ENCODE data around the gene EID1.
A peak's percentile ranks its signal among the peaks of the same experiment; 100 is the strongest.
"Not testable (repeated sequence)": the region's sequence is repeated elsewhere in the genome, so short reads cannot be mapped to it uniquely, and the experiment has no call there.

Gene EID1, protein sequence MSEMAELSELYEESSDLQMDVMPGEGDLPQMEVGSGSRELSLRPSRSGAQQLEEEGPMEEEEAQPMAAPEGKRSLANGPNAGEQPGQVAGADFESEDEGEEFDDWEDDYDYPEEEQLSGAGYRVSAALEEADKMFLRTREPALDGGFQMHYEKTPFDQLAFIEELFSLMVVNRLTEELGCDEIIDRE

DNA sequence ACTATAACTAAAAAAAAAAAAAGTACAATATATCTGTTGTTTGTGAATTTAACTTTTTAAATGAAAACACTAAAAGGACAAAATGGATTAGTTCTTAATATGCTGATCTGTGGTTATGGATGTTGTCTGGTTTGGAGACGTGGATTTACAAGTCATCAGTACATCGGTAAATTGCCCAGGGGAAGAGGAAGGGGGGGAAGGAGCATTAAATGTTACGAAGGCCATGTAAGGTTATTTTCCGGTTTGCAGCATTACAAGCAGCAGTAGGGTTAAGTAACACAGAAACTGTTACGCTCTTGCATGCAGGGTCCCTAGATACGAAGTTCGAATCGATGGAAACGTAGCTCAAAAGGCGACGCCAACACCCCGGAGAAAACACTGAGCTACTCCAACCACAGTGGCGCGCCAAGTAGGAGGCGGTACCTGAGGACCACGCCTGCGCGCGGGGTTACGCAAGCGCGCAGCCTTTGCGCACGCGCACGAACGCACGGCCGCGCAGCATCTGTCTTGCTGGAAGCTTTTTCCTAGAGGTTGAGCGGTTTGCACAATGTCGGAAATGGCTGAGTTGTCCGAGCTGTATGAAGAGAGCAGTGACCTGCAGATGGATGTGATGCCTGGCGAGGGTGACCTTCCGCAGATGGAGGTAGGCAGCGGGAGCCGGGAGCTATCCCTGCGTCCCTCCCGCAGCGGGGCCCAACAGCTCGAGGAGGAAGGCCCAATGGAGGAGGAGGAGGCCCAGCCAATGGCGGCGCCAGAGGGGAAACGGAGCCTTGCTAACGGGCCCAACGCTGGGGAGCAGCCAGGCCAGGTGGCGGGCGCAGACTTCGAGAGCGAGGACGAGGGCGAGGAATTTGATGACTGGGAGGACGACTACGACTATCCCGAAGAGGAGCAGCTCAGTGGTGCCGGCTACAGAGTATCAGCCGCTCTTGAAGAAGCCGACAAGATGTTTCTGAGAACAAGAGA lies at the start of gene EID1:
Gene EID1 (plus strand): TSS at position 505 of the 966 bp plus-strand sequence. CDS start 43 bp downstream, at position 548.
- DNase-seq (ENCODE audit: low read depth, low spot score) = peak; percentile 96

DNA sequence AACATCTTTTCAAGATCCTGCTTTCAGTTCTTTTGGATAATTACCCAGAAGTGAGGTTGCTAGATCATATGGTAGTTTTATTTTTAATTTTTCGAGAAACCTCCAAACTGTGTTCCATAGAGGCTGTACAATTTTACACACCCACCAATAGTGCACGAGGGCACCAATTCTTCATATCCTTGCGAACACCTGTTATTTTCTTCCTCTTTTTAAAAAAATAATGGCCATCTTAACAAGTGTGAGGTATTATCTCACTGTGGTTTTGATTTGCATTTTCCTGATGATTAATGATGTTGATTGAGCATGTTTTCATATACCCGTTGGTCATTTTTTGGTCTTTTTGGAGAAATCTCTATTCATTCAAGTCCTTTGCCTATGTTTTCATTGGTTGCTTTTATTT lies 49.5 kb upstream of the EID1 start:
- DNase-seq (ENCODE audit: low read depth, low spot score) = no peak

DNA sequence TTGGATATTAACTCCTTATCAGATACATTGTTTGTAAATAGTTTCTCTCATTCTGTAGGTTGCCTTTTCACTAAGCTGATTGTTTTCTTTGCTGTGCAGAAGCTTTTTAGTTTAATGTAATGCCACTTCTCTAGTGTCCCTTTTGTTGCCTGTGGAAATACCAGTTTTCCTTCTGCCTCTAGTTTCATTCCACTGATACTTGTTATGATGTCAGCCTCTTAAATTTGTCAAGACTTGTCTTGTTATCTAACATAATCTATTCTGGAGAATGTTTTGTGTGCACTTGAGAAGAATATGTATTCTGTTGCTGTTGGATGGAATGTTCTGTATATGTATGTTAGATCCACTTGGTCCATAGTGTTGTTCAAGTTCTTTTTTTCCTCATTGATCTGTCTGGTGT lies 49.0 kb upstream of the EID1 start:
- no peak for DNase-seq (ENCODE audit: low read depth, low spot score)

DNA sequence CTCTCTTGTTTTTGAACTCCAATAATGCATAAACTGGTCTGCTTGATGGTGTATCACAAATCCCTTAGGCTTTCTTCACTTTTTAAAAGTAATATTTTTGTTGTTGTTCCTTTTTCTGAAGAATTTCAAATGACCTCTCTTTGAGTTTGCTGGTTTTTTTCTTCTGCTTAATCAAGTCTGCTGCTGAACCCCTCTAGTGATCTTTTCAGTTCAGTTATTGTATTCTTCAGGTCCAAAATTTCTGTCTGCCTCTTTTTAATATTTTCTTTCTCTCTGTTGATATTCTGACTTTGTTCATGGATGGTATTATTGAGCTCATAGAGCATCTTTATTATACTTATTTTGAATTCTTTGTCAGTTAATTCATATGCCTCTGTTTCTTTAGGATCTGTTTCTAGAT lies 45.3 kb upstream of the EID1 start:
- no peak for DNase-seq (ENCODE audit: low read depth, low spot score)

DNA sequence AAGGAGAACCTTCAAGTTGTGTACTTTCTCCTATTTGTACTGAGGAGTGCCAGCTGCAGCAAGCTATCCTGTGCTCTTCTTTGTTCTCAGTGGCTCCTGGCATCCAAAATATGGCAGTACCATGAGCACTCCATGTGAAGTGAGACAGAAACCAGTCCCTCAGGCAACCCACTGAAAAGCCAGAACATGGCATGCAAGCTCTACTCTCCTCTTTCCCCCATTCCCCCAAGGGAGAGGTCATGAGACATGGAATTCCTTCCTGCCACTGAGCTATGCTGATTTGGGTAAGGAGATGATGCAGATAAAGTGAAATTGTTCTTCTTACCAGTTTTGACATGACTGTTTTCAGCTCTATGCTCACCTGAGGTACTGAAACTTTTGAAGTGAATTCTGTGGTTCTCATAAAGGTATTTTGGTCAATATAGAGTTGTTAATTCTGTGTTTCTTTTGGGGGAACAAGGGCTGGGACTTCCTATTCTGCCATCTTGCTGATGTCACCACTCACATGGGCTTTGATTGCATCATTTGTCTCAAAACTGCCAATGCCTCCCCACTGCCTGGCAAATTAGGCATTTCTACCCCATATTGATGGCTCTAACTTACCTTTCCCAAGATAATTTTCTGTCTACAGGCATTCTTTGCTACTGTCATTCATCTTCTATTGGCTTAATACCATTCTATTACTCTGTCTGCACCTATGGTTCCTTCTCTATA lies 44.3 kb upstream of the EID1 start:
- peak; percentile 18 for DNase-seq (ENCODE audit: low read depth, low spot score)

DNA sequence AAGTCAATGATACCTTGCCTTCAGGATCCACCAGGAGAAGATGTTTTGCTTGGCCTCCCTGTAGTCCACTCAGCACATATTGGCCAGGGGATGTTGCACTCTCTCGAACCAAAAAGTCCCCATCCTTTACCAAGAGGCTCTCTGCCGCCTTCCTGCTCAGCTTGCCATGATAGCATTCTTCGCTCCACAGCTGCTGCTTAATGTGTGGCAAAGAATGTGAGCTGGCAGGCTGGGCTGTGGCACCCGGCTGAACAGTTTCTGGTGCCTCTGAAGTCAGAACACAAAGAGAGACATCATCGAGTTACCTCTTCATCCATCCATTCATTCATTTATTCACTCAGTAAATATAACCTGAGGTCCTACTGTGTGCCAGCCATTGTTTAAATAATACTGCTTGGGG lies 43.2 kb upstream of the EID1 start:
- DNase-seq (ENCODE audit: low read depth, low spot score) = peak; percentile 3

DNA sequence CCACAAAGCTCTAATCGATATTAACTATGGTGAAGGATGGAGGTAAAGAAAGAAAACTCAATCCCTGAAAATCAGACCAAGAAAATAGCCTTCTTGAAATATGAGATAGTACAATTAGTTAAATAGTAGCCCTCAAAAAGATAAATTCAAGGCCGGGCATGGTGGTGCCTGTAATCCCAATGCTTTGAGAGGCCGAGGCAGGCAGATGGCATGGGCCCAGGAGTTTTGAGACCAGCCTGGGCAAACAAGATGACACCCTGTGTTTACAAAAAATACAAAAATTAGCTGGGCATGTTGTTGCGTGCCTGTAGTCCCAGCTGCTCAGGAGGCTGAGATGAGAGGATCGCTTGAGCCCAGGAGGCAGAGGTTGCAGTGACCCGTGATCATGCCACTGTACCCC lies 35.4 kb upstream of the EID1 start:
- DNase-seq (ENCODE audit: low read depth, low spot score) = no peak

DNA sequence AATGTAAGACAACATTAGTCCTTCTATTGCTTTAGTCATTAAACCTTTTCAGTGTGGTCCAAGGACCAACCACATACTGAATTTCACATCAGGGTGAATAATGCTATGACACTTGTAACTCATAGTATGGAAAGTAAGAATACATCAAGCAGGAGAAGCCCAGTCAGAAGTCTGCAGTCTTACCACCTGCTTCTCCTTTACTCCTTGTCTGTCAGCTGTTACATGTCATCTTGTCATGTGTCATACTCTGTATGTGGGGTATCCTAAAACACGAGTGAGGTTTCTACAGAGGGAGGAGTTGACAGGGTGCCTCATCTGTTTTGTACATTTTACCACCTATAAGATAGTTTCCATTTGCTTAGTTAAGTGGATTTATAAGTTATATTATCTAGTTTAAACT lies 32.8 kb upstream of the EID1 start:
- no peak for DNase-seq (ENCODE audit: low read depth, low spot score)

DNA sequence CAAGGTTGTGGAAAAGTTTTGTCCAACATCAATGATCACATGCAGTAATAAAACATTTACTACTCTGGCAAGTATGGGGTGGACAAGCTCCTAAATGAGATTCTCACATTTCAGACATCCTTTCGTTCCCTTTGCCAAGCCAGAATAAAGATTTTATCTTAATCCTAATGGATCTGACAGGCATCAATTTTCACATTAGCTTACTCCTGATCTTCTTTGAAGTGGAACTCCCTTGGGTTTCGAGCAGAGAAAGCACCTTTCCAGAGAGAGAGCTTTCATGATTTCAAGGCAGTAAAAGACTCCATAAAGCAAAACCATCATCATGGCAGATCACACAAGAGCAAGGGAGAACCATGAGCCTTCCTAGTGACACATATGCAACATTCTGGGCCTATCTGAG lies 27.3 kb upstream of the EID1 start:
- no peak for DNase-seq (ENCODE audit: low read depth, low spot score)

DNA sequence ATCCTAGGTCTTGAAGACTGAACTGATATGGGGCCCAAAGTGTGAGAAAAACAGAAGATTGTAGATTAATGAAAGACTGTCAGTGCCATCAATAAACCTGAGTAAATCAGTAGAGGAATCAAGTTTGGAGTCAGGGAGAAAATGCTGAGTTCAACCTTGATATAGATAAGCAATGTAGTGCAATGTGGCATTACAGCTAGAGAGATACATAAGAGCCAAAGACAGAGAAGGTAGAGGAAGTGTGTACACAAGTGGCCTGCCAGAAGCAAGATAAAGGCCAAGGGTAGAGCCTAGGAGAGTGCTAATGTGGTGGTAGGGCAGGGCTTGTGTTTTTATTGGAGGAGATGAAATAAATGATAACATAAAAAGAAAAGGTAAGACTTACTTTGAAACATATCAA lies 26.0 kb upstream of the EID1 start:
- DNase-seq (ENCODE audit: low read depth, low spot score) = no peak

DNA sequence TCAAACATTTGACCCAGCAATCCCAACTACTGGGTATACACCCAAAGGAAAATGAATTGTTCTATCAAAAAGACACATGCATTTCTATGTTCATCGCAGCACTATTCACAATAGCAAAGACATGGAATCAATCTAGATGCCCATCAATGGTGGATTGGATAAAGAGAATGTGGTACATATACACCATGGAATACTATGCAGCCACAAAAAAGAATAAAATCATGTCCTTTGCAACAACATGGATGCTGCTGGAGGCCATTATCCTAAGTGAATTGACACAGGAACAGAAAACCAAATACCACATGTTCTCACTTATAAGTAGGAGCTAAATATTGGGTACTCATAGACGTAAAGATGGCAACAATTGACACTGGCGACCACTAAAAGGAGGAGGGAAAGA lies 23.5 kb upstream of the EID1 start:
- not testable (repeated sequence) for DNase-seq (ENCODE audit: low read depth, low spot score)

DNA sequence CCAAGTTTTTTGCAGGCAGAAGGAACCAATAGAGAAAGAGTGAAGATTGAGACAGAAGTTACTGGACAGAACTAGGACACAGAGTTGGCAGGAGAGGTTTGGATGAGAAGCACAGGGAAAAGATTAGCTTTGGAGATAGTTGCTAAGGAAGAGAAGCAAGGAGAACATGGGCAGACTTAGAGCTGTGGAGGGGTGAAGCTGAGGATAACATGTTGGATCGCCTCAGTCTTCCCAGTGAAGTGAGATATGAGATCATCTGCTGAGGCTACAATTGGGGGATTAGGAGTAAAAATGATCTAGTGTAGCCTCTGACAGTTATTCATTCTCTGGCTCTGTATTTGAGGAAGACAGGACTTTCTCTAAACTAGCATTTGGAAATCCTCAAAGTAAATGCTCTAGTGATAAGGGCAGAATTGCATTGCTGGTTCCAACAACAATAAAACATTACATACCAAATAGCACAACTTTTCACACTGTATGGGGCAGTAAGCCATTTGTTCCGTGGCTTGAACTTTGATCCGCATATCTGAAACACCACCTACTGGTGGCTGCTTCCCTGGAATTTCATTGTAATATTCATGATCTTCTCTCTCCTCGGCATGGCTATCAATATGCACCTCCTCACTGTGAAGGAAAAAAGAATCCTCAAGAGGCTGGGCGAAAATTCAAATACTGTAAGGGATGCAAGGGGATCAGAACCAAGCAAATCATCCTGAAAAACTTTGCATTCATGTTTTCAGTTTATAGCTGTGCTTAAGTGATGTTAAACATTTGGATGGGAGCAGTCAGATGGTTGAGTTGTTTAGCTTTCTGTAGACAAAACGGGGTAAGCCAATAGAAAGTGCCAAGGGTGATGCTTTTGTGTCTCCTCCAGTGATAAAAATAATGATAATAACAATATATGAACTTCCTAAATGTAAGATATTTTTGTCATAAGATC lies 22.2 kb upstream of the EID1 start:
- DNase-seq (ENCODE audit: low read depth, low spot score) = peak; percentile 3

DNA sequence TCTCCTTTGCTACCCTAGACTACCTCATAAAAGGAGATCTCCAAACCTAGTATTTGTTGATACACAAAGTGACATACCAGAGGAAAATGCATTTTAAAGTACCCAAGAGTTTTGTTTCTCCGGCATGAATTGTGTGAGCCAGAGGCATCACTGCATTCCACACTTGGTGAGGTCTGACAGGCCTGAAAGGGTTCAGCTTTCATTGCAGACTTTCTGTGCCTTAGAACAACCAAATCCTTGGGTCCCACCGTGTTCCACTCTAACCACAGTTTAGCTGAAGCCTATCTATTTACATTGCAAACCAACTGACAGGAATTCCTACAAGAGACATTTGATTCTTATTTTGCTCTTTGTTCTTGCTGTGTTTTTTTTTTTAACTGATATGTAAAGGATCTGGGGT lies 21.0 kb upstream of the EID1 start:
- peak; percentile 61 for DNase-seq (ENCODE audit: low read depth, low spot score)

DNA sequence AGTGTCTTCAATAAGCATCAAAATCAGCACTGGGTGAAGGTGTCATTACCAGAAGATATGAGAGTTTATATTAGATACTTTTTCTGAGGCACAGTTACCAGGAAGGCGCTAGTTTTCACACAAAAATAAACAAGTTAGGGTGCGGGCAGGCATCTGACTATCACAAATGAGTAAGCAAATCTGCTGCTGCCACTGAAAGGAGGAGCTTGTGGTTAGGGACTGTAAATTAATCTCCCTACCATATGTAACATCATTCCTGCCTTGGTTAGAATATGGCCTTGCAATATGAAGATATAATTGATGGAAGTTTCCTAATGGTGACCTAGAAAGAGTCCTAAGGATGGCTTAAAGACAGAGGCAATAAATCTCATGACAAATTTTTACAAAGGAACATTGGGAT lies 19.5 kb upstream of the EID1 start:
- DNase-seq (ENCODE audit: low read depth, low spot score) = no peak

DNA sequence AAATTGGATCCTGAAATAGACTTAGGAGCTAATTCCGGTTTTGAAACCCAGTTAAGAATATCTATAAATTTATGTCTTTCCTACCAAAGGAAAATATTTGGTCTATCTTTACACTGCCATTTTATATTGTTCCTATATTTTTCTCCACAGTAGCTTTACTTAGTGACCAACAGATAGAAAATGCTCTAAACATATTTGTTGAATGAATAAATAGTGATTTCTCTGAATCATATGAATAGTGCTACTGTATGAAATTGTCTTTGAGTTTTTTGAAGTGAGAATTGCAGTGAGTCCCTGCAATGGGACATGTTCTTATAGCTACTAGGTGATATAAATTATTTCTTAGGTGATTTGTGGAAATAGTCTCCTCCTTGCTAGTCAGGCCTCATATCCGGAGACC lies 18.5 kb upstream of the EID1 start:
- DNase-seq (ENCODE audit: low read depth, low spot score) = no peak

DNA sequence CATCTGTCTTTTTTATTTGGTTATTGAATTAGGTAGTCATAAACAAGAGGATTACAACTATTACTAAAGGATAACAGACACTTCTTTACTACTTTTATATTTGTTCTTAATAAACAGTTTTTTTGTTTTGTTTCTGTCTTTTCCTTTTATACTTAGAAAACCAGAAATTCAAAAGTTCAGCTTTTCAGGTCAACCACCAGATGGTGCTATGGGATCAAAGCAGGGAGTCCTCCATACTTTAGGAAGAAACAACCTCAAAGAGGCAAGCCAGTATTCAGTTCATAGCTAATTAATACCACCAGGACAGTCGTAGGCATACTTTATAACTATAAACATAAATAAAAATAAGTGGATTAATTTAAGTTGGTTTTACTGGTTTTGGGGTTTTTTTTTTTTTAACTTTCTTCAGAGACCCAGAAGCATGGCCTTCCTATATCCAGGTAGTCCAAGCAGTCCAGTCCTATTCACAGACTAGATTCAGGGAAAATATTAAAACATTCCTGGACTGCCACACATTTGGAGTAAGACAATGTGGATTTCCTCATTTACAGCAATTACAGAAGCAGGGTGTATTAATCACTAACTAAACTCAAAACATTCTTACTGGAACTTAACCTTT lies 16.0 kb upstream of the EID1 start:
- peak; percentile 8 for DNase-seq (ENCODE audit: low read depth, low spot score)

DNA sequence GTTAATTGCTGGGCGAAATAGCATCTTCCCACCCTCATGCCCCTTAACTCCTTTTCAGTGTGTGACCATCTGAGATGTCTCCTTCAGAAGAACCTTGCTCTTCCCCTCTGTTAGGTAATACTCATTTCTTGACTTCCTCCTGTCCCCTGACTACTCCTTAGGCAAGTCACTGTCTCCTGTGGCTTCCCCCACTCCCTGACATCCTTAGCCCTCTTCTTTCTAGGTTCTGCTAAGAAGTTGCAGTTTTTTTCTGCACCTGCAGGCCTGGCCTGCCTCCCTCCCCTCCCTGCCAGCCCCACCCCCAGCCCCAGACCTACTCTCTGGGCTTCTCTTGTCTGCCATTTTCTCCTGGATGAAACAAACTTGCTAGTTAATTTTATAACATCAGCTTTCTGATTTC lies 15.2 kb upstream of the EID1 start:
- DNase-seq (ENCODE audit: low read depth, low spot score) = no peak

DNA sequence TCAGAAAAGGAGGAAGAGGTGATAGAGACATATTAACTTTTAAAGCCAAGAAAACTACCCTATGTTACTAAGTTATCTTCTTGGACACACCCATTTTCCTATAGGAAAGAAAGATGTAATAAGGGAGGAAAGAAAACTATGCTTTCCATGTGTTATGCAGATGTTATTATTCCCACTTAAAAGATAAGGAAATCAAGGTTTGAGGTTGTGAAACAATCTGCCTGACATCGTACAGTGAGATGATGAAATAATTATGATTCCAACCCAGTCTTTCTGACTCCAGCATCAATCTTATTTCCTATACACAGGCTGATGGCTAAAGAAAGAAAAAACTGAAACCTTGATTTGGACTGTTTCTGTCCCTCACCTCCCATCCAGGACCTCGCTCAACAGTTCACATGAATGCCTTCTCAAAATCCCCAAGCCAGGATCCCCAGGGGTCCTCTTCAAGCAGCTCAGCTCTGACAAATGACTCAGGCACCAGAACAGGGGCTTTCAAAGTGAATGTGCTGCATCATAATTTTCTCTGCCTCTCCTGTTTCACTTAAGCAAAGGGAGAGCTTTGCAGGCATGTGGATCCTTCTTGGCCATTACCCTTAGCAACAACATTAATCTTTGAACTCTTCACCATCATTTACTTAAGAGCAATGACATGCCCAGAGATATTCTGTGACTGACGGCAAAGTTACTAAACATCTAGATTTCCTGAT lies 12.4 kb upstream of the EID1 start:
- peak; percentile 3 for DNase-seq (ENCODE audit: low read depth, low spot score)

DNA sequence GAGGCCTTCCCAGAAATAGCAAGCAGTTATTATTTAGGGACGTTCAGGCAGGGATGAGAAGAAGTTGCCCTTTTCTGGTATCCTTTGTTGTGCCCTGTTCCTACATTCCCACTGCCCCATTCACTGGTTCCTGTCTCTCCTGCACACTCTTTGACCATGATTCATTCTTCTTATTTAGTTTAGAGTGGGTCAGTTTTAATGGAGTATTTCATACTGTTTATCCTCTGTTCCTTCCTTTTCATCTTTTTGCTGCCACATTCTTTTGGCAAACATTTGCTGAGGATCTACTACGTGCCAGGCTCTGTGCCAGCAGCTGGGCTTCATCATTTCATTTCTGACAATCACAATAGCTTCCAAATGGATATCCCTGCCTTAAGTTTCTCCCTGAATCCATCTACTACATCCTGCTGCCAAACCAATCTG lies 11.8 kb upstream of the EID1 start:
- DNase-seq (ENCODE audit: low read depth, low spot score) = no peak

DNA sequence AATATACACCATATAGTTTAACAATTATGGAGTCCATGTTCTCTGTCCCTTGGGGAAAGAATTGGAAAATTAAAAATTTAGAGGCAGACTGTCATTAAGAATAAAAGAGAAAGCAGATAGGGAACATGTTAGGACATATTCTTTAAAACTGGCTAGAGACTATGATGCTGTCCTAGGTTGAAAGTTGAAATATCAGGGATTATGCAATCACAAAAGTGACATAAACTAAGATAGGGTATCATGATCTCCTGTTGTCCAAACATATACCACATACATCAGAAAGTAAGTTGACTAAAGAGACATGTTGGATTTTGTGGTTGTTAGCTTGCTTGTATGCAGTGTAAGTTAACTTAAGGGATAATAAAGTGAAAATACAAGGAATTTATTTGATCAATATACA lies 9.9 kb upstream of the EID1 start:
- DNase-seq (ENCODE audit: low read depth, low spot score) = no peak

All from ELF-1 (cell line).